ENCODE measurements around the gene IRF8.
"Not testable (repeated sequence)": the region's sequence is repeated elsewhere in the genome, so short reads cannot be mapped to it uniquely, and the experiment has no call there.

IRF8 gene

GRCh38 chr16:85936816-85937215 is 37.9 kb downstream of the IRF8 start:
- no peak for TF ChIP-seq ZFX (IDR thresholded peaks at IDR 0.05; ENCODE audit: borderline replicate concordance)
- TF ChIP-seq, protein P1, sequence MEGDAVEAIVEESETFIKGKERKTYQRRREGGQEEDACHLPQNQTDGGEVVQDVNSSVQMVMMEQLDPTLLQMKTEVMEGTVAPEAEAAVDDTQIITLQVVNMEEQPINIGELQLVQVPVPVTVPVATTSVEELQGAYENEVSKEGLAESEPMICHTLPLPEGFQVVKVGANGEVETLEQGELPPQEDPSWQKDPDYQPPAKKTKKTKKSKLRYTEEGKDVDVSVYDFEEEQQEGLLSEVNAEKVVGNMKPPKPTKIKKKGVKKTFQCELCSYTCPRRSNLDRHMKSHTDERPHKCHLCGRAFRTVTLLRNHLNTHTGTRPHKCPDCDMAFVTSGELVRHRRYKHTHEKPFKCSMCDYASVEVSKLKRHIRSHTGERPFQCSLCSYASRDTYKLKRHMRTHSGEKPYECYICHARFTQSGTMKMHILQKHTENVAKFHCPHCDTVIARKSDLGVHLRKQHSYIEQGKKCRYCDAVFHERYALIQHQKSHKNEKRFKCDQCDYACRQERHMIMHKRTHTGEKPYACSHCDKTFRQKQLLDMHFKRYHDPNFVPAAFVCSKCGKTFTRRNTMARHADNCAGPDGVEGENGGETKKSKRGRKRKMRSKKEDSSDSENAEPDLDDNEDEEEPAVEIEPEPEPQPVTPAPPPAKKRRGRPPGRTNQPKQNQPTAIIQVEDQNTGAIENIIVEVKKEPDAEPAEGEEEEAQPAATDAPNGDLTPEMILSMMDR (IDR thresholded peaks at IDR 0.05) = no peak
- H3K27ac ChIP-seq = no peak overlapping the region

GRCh38 chr16:85940214-85940613 is 41.3 kb downstream of the IRF8 start:
- TF ChIP-seq, protein P1 (IDR thresholded peaks at IDR 0.05) = no peak
- TF ChIP-seq ZFX (IDR thresholded peaks at IDR 0.05; ENCODE audit: borderline replicate concordance) = no peak

DNA sequence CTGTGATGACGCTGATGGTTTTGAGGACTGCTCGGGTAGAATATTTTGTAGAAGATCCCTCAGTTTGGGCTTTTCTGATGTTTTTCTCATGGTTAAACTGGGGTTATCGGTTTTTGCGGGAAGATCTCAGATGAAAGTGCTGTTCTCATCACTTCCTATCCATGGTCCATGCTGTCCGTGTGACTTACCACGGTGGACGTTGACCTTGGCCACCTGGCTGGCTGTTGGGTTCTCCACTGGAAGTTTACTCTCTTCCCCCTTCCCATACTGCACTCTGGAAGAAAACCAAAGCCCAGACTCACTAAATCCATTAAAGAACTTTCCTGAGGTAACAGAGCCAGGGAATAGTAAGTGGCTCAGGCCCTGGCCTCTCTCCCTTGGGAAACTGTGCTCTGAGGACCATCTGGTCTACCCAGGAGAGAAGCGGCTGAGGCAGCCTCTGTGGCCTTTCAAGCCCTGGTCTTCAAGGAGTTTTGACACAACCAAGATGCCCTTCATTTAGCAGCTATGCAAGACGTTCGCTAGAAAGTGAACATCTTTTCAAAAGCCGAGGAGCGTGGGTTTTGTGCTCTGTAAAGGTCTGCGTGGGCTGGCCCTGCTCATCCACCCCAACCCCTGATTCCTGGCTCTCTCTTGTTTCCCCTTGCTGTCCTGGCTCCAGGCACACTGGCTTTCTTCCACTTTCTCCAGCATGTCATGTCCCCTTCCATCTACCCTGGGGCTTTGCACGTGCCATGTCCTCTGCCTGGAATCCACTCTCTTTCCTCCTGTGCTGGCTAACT is 43.1 kb downstream of the IRF8 start:
- TF ChIP-seq ZFX (IDR thresholded peaks at IDR 0.05; ENCODE audit: borderline replicate concordance) = no peak
- TF ChIP-seq, protein P1 (IDR thresholded peaks at IDR 0.05) = no peak
- no peak overlapping the region for H3K27ac ChIP-seq

More at GRCh38 chr16:85940214-85940613, 41.3 kb downstream of the IRF8 start:
- no peak overlapping the region for H3K27ac ChIP-seq

- not testable (repeated sequence) for H3K27ac ChIP-seq
Observed at GRCh38 chr16:85942659-85943058, 43.7 kb downstream of the IRF8 start.

- TF ChIP-seq, protein P1 (IDR thresholded peaks at IDR 0.05) = no peak
- TF ChIP-seq ZFX (IDR thresholded peaks at IDR 0.05; ENCODE audit: borderline replicate concordance) = no peak
- H3K27ac ChIP-seq = no peak overlapping the region
Observed at GRCh38 chr16:85943711-85944110, 44.7 kb downstream of the IRF8 start.

DNA sequence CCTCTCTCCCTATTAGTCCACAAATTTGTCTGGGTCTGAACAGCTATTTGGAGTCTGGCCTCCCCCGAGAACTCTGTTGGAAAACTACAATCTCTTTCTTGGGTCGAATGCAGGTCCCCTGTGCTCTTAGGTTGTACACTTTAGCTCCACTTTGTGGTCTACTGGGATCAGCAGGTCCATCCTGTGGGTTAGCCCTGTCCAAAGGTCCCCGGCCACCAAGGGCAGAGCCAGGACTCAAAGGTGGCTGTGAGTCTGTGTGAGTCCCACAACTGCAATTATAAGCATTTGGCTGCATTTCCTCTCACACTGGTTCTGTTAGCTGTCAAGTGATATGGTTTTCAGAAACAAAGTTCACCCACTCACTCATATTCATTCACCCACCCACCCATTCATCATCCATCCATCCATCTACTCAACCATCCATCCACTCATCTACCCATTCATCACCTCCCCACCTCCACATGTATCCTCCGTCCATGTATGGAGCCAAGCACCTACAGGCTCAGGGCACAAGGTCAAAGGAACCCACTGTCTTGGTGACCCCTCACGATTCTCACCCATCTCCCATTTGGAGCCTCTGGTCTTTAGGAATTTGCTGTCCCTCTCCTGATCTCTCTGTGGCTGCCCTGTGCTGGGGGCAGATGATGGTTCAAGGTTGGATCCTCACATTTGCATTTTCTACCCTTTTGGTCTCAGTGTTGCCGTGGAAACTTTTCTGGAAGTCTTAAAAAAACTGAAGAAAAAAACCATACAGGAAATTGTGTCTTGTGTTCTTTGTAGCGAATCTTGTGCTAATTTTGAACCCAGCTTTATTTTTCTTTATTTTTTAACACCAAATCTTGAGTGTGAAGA is 45.8 kb downstream of the IRF8 start:
- no peak overlapping the region for H3K27ac ChIP-seq
- TF ChIP-seq, protein P1 (IDR thresholded peaks at IDR 0.05) = no peak
- TF ChIP-seq ZFX (IDR thresholded peaks at IDR 0.05; ENCODE audit: borderline replicate concordance) = no peak

- H3K27ac ChIP-seq = no peak overlapping the region
- TF ChIP-seq, protein P1 (IDR thresholded peaks at IDR 0.05) = no peak
- no peak for TF ChIP-seq ZFX (IDR thresholded peaks at IDR 0.05; ENCODE audit: borderline replicate concordance)
Observed at GRCh38 chr16:85945424-85945751, 46.4 kb downstream of the IRF8 start.
